HG02885 (cell line): Measurements from ENCODE around the gene DHX36.

Experiments
- ATAC-seq: cut with Tn5 transposase; IDR thresholded peaks from one replicate; pipeline ENCODE4 v1.9.1; 2021; ENCODE audit warnings: mild to moderate bottlenecking; ENCODE audit not compliant: unreplicated experiment, poor library complexity

The DHX36 gene, protein sequence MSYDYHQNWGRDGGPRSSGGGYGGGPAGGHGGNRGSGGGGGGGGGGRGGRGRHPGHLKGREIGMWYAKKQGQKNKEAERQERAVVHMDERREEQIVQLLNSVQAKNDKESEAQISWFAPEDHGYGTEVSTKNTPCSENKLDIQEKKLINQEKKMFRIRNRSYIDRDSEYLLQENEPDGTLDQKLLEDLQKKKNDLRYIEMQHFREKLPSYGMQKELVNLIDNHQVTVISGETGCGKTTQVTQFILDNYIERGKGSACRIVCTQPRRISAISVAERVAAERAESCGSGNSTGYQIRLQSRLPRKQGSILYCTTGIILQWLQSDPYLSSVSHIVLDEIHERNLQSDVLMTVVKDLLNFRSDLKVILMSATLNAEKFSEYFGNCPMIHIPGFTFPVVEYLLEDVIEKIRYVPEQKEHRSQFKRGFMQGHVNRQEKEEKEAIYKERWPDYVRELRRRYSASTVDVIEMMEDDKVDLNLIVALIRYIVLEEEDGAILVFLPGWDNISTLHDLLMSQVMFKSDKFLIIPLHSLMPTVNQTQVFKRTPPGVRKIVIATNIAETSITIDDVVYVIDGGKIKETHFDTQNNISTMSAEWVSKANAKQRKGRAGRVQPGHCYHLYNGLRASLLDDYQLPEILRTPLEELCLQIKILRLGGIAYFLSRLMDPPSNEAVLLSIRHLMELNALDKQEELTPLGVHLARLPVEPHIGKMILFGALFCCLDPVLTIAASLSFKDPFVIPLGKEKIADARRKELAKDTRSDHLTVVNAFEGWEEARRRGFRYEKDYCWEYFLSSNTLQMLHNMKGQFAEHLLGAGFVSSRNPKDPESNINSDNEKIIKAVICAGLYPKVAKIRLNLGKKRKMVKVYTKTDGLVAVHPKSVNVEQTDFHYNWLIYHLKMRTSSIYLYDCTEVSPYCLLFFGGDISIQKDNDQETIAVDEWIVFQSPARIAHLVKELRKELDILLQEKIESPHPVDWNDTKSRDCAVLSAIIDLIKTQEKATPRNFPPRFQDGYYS

DNA sequence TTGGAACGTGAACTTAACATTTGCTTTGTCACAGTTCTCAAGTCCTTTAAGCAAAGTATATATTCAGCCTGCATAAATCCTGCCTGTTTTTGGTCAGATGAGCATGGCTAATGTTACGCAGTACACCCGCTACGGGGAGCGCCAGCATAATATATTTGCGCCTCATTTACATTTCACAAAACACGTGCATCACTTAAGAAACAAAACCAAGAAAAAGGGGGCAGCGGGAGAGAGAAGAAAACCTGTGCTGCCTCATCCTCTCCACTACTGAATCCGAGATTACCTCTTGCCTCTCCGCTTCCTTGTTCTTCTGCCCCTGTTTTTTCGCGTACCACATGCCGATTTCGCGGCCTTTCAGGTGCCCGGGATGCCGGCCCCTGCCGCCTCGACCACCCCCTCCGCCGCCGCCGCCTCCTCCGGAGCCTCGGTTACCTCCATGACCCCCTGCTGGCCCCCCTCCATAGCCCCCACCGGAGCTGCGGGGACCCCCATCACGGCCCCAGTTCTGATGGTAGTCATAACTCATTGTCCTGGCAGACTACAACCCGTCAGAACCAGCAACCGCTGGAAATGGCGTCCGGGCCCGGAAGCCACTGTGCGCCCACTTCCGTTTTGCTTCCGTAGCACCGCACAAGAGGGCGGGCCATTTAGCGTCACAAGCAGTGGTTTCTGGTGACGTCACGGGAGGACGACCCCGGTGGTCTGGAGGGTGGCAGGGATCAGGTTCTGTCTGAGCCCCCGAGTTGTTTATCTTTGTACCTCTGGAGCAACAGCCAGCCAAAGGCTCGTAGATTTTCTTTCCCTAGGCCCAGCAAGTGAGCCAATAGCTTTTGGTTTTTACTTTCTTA is at the start of gene DHX36:
Gene DHX36, minus strand, starts transcription at position 597 of the 848 bp plus-strand sequence. Its CDS starts 71 bp downstream, at position 526.
- ATAC-seq: peak; percentile 95

DNA sequence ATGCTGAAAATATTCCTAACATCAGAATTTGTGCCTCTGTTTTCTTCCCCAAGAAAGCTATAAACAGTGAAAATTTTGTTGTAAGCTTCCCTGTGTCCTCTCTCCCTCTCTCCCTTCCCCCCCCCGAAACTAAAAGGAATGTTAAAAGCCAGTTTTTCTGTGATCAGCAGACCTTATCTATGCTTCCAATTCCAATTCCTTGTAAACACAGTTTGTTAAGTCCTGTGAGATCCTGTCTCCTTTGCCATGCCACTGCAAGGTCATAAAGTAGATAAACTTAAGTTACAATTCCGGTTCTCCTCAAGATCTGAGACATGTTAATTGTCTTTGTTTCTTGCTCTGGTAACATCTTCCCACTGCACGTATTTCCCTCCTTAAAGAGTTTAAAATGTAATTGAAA is 42.9 kb upstream of the DHX36 start:
- no peak for ATAC-seq

DNA sequence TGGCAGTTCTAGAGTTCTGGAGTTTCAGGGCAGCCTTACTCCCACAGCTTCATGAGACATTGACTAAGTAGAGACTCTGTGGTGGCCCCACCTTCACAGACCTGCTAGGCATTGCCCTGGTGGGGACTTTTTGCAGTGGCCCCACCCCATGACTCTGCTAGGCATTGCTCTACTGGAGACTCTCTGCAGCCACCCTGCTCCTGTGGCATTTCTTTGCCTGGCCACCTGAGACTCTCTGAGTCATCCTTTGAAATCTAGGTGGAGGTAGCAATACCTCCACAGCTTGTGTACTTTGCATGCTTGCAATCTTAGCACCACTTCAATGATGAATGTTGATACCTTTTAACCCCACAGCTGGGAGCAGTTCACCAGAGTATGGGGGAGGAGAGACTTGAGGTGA is 40.6 kb upstream of the DHX36 start:
- ATAC-seq: no peak

DNA sequence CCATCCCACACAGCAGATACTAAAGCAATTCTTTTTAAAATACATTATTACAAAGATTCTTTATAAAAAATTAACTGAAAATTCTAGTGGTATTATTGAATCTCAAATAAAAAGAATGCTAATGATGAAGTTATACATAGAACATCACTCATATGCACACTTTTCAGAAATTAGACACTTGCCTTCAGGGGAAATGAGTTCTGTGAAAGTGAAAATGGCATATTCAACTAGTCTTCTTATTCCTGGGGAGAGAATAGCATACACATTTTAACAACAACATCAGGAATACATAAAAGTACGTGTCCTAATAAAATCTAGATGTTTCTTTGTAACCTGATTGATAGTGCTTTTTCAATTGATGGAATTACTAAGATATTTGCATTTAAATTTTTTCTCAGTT is 36.8 kb upstream of the DHX36 start:
- ATAC-seq: no peak

DNA sequence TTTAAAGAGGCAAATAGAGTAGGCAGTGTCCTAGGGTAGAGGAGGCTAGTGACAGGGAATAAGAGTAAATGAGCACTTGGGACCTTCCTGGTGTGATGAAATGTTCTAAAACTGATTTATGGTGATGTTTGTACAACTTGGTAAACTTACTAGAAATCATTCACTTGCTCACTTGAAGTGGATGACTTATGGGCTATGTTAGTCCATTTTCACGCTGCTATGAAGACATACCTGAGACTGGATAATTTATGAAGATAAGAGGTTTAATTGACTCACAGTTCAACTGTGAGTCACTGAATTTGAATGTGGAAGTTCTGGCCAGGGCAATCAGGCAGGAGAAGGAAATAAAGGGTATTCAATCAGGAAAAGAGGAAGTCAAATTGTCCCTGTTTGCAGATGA is 31.7 kb upstream of the DHX36 start:
- ATAC-seq: no peak

DNA sequence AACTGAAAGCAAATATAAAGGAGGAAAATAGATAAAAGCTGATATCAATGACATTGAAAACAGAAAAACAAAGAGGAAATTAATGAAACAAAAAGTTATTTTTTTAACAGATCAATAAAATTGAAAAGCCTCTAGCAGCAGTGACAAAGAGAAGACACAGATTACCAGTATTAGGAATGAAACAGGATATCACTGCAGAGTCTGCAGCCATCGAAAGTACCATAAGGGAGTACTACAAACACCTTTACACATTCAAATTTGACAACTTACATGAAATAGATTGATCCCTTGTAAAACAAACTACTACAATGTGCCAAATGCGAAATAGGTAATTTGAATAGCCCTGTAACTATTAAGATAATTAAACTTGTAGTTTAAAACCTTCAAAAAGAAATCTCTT is 24.9 kb upstream of the DHX36 start:
- no peak for ATAC-seq

DNA sequence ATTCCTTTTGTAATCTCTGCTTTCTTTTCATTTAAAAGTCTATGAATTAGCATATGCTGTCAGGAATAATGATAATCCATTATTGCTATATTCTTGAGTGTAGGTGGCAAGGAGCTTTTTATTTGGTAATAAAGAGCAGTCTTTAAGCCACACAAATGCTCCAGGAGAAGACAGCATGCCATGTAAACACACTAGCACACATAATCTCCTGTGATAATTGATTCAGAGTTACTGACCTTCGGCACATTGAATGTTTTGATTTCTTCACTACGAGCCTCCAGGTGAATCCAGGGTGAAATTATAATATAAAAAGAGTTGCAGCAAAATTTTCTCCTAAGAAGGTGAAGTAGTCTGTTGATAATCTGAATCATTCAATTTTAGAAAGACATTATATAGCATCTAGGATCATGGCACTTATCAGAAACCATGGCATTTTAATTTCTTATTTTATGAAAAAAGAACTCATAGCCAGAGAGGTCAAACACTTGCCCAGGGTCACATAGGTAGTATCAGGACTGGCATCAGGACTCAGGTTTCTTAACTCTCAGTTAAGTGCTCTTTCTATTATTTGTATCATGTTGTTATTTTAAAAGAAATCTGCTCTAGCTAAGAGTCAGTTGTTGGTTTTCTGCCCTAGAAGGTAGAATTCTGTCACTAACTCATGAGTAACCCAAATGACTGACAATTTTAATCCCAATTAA is 21.3 kb upstream of the DHX36 start:
- no peak for ATAC-seq

DNA sequence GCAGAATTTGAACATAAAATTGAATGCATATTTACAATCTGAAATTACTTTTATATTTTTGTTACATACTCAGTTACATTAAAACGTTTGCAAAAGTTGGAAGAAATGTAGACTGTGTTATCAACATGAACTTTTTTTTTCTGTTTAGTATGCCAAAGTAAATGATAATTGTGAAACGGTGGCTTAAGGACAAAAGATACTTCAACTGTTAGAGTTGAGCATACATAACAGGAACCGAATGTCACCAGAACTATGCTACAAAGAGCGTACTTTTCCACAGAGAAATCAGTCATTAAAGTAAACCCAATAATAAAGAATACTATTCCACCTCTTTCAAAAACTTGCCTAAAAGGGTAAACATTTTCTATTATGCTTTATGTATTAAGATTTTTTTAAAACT is 14.3 kb upstream of the DHX36 start:
- ATAC-seq: no peak

DNA sequence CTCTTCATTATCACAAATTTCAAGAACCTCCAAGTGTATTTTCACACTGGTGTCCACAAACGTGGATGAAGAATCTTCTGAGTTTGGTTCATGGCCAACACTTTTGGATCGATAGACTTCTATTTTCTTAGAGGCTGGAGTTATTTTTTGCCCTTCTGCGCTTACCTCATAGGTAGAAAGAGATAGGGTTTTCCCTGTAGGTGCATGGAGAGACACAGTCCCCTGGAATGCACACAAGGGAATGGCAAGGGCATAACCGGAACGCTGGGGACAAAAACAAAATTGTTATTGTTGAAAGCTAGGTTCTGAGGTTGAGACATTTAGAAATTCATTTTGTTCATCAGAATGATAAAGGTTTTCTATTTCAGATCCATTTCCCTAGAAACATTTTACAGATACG is 13.7 kb upstream of the DHX36 start:
- ATAC-seq: no peak

DNA sequence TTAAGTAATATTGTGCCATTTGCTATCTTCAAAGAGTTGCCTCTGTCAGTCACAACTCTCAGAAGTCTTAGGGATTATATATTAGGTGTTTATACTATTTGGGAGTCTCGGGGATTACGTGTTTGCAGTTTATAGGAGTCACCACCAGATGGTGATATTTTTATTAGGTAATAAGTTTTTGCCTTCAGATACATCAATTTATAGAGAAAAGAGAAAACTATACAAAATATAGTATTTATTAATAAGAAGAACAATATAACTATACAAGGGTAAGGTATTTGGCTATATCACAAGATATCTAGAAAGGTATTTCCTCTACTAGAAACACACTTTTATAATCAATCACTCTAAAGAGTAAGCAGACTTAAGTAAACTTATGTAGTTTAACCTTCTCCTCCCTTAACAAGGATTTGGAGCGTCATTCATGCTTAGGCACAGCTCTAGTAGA is 10.7 kb upstream of the DHX36 start:
- peak; percentile 68 for ATAC-seq

DNA sequence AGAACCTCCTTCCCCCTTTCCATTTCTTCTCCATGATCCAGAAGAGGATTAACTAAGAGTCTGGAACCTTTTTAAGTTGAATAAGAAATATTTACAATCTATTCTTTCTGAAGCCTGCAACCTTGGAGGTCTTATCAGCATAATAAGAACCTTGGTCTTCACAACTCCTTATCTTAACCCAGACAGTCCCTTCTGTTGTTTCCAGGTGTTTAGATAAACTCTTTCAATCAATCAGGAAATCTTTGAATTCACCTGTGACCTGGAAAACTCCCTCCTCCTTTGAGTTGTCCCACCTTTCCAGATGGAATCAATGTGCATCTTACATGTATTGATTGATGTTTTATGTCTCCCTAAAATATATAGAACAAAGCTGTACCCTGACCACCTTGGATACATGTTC is 3.6 kb upstream of the DHX36 start:
- no peak for ATAC-seq

DNA sequence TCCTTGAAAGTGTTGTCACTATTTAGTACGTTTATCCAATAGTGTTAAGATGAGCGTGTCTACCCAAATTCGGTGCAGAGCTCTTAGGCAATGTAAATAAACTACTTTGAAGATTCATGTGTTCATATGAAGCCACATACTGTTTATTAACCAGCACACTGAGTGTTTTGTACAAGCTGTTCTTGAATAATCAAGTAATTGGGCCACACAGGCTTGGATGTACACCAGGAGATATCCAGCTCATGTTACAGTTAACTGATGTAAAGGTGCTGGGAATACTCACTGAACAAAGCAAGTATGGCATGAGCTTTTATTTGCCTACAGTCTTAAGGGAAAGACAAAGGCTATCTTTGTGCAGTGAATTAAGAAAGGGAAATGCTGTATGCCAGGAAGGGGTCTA is 632 bp upstream of the DHX36 start:
- no peak for ATAC-seq

DNA sequence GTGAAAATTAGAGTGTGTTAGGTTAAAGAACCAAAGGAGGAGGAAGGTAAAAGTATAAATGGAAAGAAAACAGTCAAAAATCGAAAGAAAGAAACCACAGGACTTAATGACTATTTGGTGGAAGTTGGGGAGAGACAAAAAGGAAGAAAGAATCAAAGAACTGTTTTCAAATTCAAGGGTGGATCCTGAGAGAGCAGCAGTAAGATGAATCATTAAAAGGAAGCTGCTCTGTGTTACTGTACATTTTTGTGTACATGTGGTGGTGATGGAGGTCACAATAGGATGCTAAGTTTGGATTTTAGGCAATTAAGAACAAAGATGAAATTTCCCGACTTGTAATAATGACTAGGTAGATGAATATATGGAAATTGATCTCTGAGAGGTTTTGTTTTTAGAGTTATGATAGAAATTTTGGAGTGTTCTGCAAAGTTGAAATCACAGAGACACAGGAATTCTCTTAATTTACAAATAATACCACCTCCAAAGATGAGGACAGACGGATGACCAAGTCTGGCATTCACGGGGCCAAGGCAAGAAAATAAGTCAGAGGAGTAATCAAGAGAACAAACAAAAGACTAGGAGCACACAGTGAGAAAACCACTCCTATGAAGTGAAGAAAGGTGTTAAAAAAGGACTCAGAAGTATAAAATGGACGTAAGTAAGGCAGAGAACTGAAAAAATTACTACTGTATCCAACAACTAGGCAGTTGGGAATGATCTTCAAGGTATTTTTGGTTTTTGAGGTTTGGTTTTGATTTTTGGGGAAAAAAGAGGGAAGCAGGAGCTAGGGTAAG is 7.1 kb downstream of the DHX36 start:
- ATAC-seq: no peak

DNA sequence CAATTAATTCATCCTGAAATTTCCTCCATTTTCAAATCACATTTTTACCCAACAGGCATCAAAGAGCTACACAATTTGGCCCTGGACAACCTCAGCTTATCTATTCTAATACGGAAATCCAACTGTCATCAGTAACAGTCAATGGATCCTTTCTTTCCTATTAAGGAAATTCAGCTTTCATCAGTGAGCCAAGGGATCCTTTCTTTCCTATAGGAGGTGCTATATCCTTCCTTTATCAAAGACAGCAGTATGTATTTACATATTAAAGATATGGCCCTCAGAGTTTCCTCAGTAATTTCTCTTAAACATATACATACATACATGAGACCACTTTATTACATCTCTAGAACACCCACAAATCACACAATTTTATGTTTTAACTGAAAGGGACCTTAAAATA is 10.1 kb downstream of the DHX36 start:
- ATAC-seq: no peak

DNA sequence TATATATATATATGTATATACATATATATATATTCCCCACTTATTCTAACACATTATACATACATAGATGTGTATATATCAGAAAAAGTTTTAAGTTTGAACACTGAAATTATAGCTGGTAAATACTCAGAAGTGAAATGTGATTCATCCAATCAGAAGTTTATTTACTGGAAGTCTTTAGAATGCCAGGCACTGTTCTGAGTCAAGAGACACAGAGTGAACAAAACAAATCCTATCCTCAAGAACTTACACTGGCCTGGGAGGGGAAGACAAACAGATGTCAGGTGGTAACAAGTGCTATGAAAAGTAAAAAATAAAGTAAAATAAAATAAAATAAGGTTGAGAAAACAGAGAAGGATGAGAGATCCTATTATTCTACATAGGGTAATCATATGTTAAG is 13.4 kb downstream of the DHX36 start:
- no peak for ATAC-seq

DNA sequence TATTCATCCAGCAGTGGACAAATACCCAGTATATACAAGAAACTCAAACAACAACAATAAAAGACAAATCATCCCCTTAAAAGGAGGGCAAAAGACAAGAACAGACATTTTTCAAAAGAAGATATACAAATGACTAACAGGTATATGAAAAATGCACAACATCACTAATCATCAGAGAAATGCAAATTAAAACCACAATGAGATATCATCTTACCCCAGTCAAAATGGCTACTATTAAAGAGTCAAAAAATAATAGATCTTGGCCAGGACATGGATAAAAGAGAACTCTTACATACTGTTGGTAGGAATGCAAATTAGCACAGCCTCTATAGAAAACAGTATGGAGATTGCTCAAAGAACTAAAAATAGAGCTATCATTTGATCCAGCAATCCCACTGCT is 16.9 kb downstream of the DHX36 start:
- ATAC-seq: no peak

DNA sequence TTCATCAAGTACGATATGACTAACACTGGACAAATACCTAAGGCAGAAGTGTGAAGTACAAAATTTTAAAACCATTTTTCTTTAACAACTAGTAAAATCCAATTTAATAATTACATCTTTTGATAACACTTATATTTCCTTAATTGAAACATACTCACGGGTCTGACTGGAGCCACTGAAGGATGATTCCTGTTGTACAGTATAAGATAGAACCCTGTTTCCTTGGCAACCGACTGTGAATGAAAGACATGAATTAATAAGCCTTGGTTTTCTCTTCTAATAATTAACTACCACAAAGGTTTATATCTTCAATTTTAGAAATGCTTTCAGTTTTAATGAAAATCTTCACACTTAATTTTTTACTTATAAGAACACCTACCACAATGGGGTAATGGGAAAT is 19.4 kb downstream of the DHX36 start:
- no peak for ATAC-seq

DNA sequence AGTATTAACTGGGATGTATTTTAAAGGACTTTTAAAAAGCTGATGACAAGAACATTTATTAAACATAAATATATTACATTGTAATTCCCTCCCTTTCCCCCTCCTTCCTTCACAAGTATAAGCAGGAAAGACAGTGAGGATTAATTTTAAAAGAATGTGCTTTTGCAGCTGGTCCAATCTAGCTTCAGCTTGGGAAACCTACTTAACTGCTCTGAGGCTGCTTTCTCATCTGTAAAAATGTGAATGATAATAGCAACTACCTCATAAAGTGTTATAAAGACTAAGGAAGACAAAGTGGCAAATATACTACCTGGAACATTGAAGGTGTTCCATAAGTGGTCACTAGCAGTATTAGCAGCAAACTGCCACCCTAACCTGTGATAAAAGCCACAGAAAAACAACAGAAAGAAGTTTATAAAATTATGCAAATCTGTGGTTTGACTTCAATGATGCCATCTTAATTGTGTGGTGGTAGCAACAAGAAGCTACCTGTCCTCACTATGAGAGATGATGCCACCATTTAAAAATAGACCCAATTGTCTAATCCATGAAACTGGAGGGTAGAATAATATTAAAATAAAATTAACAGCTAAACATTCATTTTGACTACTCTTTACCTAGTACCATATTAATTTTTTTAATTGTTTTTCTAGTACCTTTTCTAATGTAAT is 20.0 kb downstream of the DHX36 start:
- no peak for ATAC-seq
